ENCODE results near the gene TCERG1L. TPM values are rescaled to one million over a fixed set of nuclear protein-coding genes. Genes with fewer than 3 reads are reported as not detected.

Gene TCERG1L
- total RNA-seq, 2 donors from 2014 or later = 0.45 to 0.68 TPM

DNA sequence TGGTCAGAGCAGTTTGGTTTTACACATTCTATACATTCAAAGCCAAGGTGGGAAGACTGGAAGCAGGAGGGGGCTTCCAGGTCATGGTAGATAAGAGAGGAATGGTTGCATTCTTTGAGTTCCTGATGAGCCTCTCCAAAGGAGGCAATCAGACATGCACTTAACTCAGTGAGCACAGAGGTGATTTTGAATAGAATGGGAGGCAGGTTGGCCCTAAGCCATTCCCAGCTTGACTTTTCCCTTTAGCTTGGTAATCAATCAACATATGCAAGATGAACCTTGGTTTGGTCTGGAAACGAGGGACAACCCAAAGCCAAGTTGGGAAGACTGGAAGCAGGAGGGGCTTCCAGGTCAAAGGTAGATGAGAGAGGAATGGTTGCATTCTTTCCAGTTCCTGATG is 31.4 kb downstream of the TCERG1L start:
- Mint-ChIP-seq H3K9me3 (no peaks in the 10 kb centered on the region), H3K27ac (no peak overlapping the region), H3K36me3 (no peaks in the 10 kb centered on the region)
- ATAC-seq (no peak), DNase-seq (ENCODE audit: low spot score in 2 of 2) (no peak)

- Mint-ChIP-seq H3K27ac (no peak overlapping the region), H3K36me3 (no peaks in the 10 kb centered on the region), H3K9me3 (no peaks in the 10 kb centered on the region)
- ATAC-seq (no peak), DNase-seq (ENCODE audit: low spot score in 2 of 2) (no peak)
These were observed 32.0 kb downstream of the TCERG1L start for GRCh38 chr10:131279516-131279915.

DNA sequence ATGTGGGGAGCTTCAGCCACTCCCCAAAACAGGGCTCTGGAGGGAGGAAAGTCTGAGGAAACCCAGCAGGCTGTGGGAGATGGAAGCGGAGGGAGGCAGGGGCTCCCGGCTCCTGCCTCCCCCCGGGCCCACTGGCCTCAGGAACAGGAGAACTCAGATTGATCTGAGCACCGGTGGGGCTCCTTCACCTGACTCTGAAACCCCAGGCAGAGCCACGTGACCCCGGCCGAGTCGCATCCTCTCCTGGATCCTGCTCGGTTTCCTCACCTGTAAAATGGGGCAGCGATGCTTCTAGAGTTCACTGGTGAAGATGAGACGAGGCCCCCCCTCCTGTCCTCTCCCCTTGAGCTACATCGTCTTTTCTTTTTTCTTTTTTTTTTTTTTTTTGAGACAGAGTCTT is 33.6 kb downstream of the TCERG1L start:
- no peak for ATAC-seq
- no peaks in the 10 kb centered on the region for H3K36me3 Mint-ChIP-seq

GRCh38 chr10:131277278-131277677 is 34.2 kb downstream of the TCERG1L start:
- ATAC-seq (no peak), DNase-seq (ENCODE audit: low spot score in 2 of 2) (no peak)
- H3K9me3 Mint-ChIP-seq = no peaks in the 10 kb centered on the region
- no peak overlapping the region for H3K27ac Mint-ChIP-seq
- H3K36me3 Mint-ChIP-seq = no peaks in the 10 kb centered on the region

More for the DNA sequence above, 33.6 kb downstream of the TCERG1L start:
- no peaks in the 10 kb centered on the region for H3K9me3 Mint-ChIP-seq
- no peak overlapping the region for H3K27ac Mint-ChIP-seq
- no peak for DNase-seq (ENCODE audit: low spot score in 2 of 2)

DNA sequence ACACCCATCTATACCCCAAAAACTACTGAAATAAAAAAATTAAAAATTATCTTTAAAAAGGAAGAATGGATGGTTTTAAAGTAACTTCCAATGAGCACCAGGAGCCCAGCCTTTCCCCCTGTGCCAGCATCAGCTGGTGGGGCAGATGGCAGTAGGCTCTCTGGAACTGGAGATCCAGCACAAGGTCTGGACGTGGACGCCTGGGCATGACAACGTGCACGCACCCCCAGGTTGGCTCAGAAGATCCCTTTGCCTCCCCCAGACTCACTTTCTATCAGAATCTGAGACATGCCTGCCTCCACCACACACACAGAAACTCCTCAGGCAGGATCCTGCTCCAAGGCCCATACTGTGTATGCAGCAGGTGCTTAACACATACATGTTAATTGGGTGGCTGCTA is 35.8 kb downstream of the TCERG1L start:
- DNase-seq (ENCODE audit: low spot score in 2 of 2) (no peak), ATAC-seq (no peak)
- Mint-ChIP-seq H3K27ac (no peak overlapping the region), H3K36me3 (no peaks in the 10 kb centered on the region), H3K9me3 (no peaks in the 10 kb centered on the region)

DNA sequence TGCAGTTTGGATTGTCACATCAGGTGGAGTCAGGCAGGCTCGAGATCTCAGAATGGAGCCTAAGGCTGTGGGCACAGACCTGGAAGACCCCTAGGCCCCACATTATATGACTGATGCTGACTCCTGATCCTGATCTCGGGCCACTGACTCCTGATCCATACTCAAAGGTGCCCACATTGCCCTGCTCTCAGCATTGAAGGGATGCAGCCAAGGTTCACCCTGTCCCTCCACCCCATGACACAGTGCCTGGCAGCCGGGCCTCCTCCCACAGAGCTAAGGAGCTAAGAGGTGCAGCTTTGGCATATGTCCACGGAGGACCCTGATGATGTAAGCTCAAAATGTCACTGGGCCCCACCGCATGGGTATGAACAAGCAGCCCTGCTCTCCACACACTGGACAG is 36.6 kb downstream of the TCERG1L start:
- Mint-ChIP-seq H3K9me3 (no peaks in the 10 kb centered on the region), H3K27ac (no peak overlapping the region), H3K36me3 (no peaks in the 10 kb centered on the region)
- no peak for DNase-seq (ENCODE audit: low spot score in 2 of 2)
- no peak for ATAC-seq

DNA sequence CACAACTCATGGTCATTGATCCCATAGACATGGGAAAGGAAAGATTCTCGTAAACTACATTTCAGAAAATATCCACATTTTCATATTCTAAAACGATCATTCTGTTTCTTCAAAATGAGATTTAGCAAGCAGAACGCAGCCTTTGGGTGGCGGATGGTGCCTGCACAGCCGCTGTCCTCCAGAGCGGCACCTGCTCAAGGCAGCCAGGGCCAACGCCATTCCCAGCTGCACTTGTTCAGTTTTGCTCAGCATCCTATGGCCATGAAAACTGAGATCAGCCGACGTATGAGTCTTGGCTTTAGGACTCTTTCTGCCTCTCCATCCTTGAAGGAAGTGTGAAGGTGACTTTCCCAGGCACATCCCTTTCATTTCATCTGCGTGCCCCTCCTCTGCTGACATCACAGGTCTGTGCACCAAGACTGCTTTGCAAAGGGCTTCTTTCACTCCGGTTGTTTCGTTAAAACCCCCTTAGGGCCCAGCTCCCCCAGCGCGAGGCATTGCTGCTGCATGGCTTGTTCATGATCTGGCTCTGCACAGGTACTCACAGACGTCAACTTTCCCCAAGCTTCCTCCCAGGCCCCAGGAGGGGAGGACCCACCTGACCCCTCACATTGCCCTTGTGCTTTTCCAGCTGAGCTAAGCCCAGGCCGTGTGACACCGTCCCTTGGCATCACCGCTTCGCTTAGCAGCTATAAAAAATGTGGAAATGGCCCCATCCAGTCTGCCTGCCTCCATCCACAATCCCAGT is 37.2 kb downstream of the TCERG1L start:
- Mint-ChIP-seq H3K9me3 (no peaks in the 10 kb centered on the region), H3K27ac (no peak overlapping the region), H3K36me3 (no peaks in the 10 kb centered on the region)
- no peak for DNase-seq (ENCODE audit: low spot score in 2 of 2)
- ATAC-seq = no peak

GRCh38 chr10:131273476-131273875 is 38.0 kb downstream of the TCERG1L start:
- H3K27ac Mint-ChIP-seq = no peak overlapping the region
- no peak for DNase-seq (ENCODE audit: low spot score in 2 of 2)
- H3K9me3 Mint-ChIP-seq = no peaks in the 10 kb centered on the region
- ATAC-seq = no peak
- H3K36me3 Mint-ChIP-seq = no peaks in the 10 kb centered on the region

DNA sequence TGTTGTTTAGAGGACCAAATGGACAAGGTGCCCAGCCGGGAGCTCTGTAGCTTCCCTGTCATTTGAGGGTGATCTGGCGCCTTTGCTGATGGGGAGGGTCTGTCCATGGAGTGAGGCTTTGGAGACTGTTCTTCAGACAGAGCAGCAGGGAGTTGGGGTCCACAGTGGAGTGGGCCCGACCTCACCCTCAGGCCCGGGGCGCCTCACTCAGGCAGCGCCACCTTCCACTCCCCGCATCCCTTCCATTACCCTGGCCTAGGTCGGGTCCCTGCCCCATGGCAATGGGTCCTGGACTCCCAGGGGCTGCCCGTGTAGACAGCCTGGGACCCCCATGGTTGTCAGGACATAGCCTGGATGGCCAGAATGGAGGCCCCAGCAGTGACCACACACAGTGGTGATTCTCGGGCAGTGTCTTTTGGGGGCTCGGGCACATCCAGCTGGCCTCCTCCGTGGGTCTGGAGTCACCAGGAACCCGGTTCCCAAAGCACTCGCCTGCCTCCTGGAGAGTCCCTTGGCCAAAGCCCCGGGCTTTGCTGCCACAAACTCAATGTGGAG is 38.5 kb downstream of the TCERG1L start:
- Mint-ChIP-seq H3K9me3 (no peaks in the 10 kb centered on the region), H3K36me3 (no peaks in the 10 kb centered on the region), H3K27ac (no peak overlapping the region)
- DNase-seq (ENCODE audit: low spot score in 2 of 2) = no peak
- ATAC-seq = no peak

GRCh38 chr10:131271966-131272365 is 39.6 kb downstream of the TCERG1L start:
- no peak for ATAC-seq
- no peak overlapping the region for H3K27ac Mint-ChIP-seq
- no peak for DNase-seq (ENCODE audit: low spot score in 2 of 2)
- H3K36me3 Mint-ChIP-seq = no peaks in the 10 kb centered on the region
- no peaks in the 10 kb centered on the region for H3K9me3 Mint-ChIP-seq

DNA sequence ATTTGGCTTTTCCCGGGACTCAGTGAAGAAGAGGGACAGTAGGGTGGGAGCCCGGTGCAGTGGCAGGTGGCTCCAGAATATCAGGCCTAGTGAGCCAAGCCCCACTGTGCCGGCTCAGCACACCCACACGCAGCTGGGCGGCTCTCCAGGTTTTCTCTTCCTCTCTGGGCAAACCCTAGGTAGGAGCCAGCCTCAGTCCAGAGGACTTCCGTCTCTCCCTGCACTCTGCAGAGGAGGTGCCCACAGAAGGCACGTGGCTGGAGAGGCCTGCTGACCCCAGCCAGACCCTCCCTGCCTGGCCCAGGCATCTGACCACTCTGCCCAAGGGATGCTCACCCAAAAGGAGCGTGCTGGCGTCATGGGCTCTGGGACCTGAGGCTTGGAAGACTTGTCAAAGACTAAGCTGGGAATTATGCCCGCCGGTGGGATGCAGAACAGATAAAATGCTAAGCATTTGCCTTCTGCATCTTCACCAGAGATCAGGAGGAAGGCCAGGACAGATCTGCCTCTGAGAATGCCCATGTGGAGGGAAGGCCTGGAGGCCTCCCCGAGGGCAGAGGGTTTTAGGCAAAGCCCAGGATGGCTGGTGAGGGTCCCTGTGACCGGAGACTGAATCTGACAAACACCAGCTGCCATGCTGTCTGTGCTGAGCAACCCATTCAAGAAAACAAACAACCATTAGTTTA is 40.2 kb downstream of the TCERG1L start:
- DNase-seq (ENCODE audit: low spot score in 2 of 2) (no peak), ATAC-seq (no peak)
- H3K27ac Mint-ChIP-seq = no peak overlapping the region
- H3K9me3 Mint-ChIP-seq = no peaks in the 10 kb centered on the region
- no peaks in the 10 kb centered on the region for H3K36me3 Mint-ChIP-seq

DNA sequence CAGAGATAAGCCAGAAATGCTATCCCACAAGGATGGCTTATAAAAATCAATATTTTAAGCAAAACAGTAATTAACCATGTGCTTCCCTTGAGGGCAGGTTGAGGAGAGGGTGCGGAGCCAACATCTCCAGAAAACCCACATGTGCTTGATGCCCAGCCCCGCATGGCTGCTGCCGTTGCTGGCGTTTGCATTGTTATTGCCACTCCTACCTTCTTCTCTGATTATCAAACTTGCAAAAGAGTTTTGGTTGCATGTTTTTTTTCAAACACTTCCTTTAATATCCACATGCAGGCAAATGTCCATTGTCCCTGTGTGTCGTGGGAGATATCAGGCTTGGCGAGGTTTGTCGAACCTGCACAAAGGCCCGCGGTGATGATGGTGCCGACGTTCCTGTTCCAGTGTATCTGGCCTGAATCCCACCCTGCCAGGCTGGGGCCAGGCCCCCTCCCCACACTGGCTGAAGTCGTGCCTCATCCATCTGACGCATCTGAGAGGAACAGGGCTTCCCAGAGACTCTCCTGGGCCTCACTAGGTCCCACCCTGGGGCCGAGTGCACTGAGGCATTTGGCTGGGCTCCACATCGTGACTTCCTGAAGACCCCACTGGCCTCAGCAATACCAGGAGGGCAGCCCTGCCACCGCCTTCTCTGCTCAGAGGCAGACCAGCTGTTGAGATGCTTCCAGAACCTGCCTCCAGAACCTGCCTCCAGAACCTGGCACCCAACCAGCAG is 40.9 kb downstream of the TCERG1L start:
- Mint-ChIP-seq H3K27ac (no peak overlapping the region), H3K9me3 (no peaks in the 10 kb centered on the region), H3K36me3 (no peaks in the 10 kb centered on the region)
- DNase-seq (ENCODE audit: low spot score in 2 of 2) (no peak), ATAC-seq (no peak)

GRCh38 chr10:131269776-131270460 is 41.6 kb downstream of the TCERG1L start:
- no peak for DNase-seq (ENCODE audit: low spot score in 2 of 2)
- H3K36me3 Mint-ChIP-seq = no peaks in the 10 kb centered on the region
- H3K9me3 Mint-ChIP-seq = no peaks in the 10 kb centered on the region
- no peak overlapping the region for H3K27ac Mint-ChIP-seq
- no peak for ATAC-seq

DNA sequence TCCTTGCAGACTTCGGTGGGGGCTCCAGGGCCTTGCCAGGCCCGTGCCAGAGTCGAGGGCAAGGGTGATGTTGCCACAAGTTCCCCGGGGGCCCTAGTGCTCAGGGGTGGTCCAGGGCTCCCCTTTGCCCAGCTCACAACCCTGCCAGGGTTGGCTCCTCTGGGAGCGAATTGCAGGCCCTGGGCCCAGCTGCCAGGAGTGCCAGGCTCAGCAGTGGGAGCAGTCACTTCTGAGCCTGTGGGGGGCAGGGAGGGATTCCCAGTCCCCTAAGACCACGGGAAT is 43.8 kb downstream of the TCERG1L start:
- Mint-ChIP-seq H3K36me3 (no peaks in the 10 kb centered on the region), H3K27ac (no peak overlapping the region), H3K9me3 (no peaks in the 10 kb centered on the region)
- no peak for DNase-seq (ENCODE audit: low spot score in 2 of 2)
- no peak for ATAC-seq

GRCh38 chr10:131266936-131267813 is 44.3 kb downstream of the TCERG1L start:
- ATAC-seq = no peak
- DNase-seq (ENCODE audit: low spot score in 2 of 2) = no peak
- H3K9me3 Mint-ChIP-seq = no peaks in the 10 kb centered on the region
- no peaks in the 10 kb centered on the region for H3K36me3 Mint-ChIP-seq
- H3K27ac Mint-ChIP-seq = no peak overlapping the region

DNA sequence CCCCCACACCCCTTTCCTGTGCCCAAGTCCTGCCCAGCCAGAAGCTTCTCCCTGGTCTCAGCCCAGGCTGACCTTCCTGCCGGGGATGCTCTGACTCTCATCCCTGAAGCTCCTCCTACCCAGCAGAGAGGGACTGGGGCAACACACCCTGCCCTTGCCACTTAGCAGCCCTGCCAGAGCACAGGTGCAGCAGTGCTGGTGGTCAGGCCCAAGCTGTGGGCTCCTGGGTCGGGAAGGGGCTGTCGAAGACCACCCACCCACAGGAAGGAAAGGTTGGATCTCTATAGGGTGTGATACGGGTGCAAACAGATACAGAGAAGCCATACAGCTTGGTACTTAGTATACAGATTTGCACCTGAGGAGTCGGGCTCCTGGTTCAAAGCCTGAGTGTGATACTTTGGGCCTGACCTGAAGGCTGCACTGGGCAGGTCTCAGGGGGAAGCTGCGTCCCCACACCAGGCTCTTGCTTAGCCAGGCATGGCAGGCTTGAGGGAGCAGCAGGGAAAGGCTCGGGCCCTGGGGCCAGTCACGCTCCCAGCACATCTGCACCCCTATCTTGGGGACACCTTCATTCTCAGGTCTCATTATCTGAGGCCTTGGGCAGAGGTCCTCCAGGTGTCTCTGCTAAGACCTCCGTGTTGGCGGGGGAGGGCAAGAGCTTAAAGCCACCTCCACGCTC is 47.3 kb downstream of the TCERG1L start:
- DNase-seq (ENCODE audit: low spot score in 2 of 2) (no peak), ATAC-seq (no peak)
- Mint-ChIP-seq H3K36me3 (no peaks in the 10 kb centered on the region), H3K9me3 (no peaks in the 10 kb centered on the region), H3K27ac (no peak overlapping the region)
